Measurements from ENCODE around the gene TRPM2.

TRPM2 gene

GRCh38 chr21:44487831-44488230, 134.4 kb downstream of the TRPM2 start:
- no peaks in the 10 kb centered on the region for H3K27me3 ChIP-seq (ENCODE audit: low read depth, low read length)
- no peaks in the 10 kb centered on the region for H3K9me3 ChIP-seq (ENCODE audit: insufficient read depth, low read length)
- H3K4me3 ChIP-seq (ENCODE audit: low read length): no peak overlapping the region
- H2AFZ ChIP-seq (ENCODE audit: low read depth, low read length): no peak overlapping the region
- H3K36me3 ChIP-seq (replicated peaks; ENCODE audit: low read depth, low read length): no peaks in the 10 kb centered on the region
- TF ChIP-seq CTCF (IDR thresholded peaks at IDR 0.05; ENCODE audit: low read depth, low read length): peak; percentile 60
- TF ChIP-seq EZH2phosphoT487 (IDR thresholded peaks at IDR 0.05; ENCODE audit: low read depth): no peak
- no peaks in the 10 kb centered on the region for H3K4me1 ChIP-seq (ENCODE audit: low read length)
- H3K4me2 ChIP-seq (ENCODE audit: low read length): no peak overlapping the region
- H4K20me1 ChIP-seq (ENCODE audit: insufficient read depth, low read length): no peaks in the 10 kb centered on the region
- H3K9ac ChIP-seq (ENCODE audit: low read length): no peak overlapping the region
- no peak overlapping the region for H3K27ac ChIP-seq (ENCODE audit: low read length)
- H3K79me2 ChIP-seq (ENCODE audit: low read length): no peaks in the 10 kb centered on the region

- H3K27me3 ChIP-seq (ENCODE audit: low read depth, low read length): no peaks in the 10 kb centered on the region
Observed at GRCh38 chr21:44489962-44490361, 136.5 kb downstream of the TRPM2 start.

GRCh38 chr21:44490405-44490804, 137.0 kb downstream of the TRPM2 start:
- Histone ChIP-seq H3K9ac (ENCODE audit: low read length) (no peak overlapping the region), H3K79me2 (ENCODE audit: low read length) (no peaks in the 10 kb centered on the region), H3K4me3 (ENCODE audit: low read length) (no peak overlapping the region), H3K4me2 (ENCODE audit: low read length) (no peak overlapping the region), H3K9me3 (ENCODE audit: insufficient read depth, low read length) (no peaks in the 10 kb centered on the region), H3K4me1 (ENCODE audit: low read length) (no peaks in the 10 kb centered on the region), H4K20me1 (ENCODE audit: insufficient read depth, low read length) (no peaks in the 10 kb centered on the region), H2AFZ (ENCODE audit: low read depth, low read length) (no peak overlapping the region), H3K27ac (ENCODE audit: low read length) (no peak overlapping the region), H3K27me3 (ENCODE audit: low read depth, low read length) (no peaks in the 10 kb centered on the region), H3K36me3 (replicated peaks; ENCODE audit: low read depth, low read length) (no peaks in the 10 kb centered on the region)
- no peak for TF ChIP-seq CTCF (IDR thresholded peaks at IDR 0.05; ENCODE audit: low read depth, low read length)
- no peak for TF ChIP-seq EZH2phosphoT487 (IDR thresholded peaks at IDR 0.05; ENCODE audit: low read depth)

More at GRCh38 chr21:44489962-44490361, 136.5 kb downstream of the TRPM2 start:
- H3K4me1 ChIP-seq (ENCODE audit: low read length): no peaks in the 10 kb centered on the region
- H3K36me3 ChIP-seq (replicated peaks; ENCODE audit: low read depth, low read length): no peaks in the 10 kb centered on the region
- no peak overlapping the region for H3K4me2 ChIP-seq (ENCODE audit: low read length)
- no peak for TF ChIP-seq EZH2phosphoT487 (IDR thresholded peaks at IDR 0.05; ENCODE audit: low read depth)
- peak; percentile 36 for TF ChIP-seq CTCF (IDR thresholded peaks at IDR 0.05; ENCODE audit: low read depth, low read length)
- no peak overlapping the region for H3K4me3 ChIP-seq (ENCODE audit: low read length)
- no peak overlapping the region for H2AFZ ChIP-seq (ENCODE audit: low read depth, low read length)
- no peak overlapping the region for H3K9ac ChIP-seq (ENCODE audit: low read length)
- H3K27ac ChIP-seq (ENCODE audit: low read length): no peak overlapping the region
- H3K9me3 ChIP-seq (ENCODE audit: insufficient read depth, low read length): no peaks in the 10 kb centered on the region
- no peaks in the 10 kb centered on the region for H4K20me1 ChIP-seq (ENCODE audit: insufficient read depth, low read length)
- H3K79me2 ChIP-seq (ENCODE audit: low read length): no peaks in the 10 kb centered on the region

- TF ChIP-seq EZH2phosphoT487 (IDR thresholded peaks at IDR 0.05; ENCODE audit: low read depth) (no peak), CTCF (IDR thresholded peaks at IDR 0.05; ENCODE audit: low read depth, low read length) (no peak)
- Histone ChIP-seq H3K4me1 (ENCODE audit: low read length) (no peaks in the 10 kb centered on the region), H2AFZ (ENCODE audit: low read depth, low read length) (no peak overlapping the region), H3K79me2 (ENCODE audit: low read length) (no peaks in the 10 kb centered on the region), H3K36me3 (replicated peaks; ENCODE audit: low read depth, low read length) (no peaks in the 10 kb centered on the region), H3K9ac (ENCODE audit: low read length) (no peak overlapping the region), H3K4me2 (ENCODE audit: low read length) (no peak overlapping the region), H3K9me3 (ENCODE audit: insufficient read depth, low read length) (no peaks in the 10 kb centered on the region), H4K20me1 (ENCODE audit: insufficient read depth, low read length) (no peaks in the 10 kb centered on the region), H3K4me3 (ENCODE audit: low read length) (no peak overlapping the region), H3K27me3 (ENCODE audit: low read depth, low read length) (no peaks in the 10 kb centered on the region), H3K27ac (ENCODE audit: low read length) (no peak overlapping the region)
Observed at GRCh38 chr21:44490816-44491215, 137.4 kb downstream of the TRPM2 start.

Data from OCI-LY3 (cell line).